Activated effector memory CD4-positive, alpha-beta T cell treated with Interleukin-2 at 50 U/mL for 16 hours (primary cell): ENCODE measurements around the gene MAPK10.
"Not testable (repeated sequence)": the region's sequence is repeated elsewhere in the genome, so short reads cannot be mapped to it uniquely, and the experiment has no call there.

Experiments
- DNase-seq: peaks from one replicate; pipeline ENCODE4 v3.0.0-alpha.2; 2020

The MAPK10 gene

DNA sequence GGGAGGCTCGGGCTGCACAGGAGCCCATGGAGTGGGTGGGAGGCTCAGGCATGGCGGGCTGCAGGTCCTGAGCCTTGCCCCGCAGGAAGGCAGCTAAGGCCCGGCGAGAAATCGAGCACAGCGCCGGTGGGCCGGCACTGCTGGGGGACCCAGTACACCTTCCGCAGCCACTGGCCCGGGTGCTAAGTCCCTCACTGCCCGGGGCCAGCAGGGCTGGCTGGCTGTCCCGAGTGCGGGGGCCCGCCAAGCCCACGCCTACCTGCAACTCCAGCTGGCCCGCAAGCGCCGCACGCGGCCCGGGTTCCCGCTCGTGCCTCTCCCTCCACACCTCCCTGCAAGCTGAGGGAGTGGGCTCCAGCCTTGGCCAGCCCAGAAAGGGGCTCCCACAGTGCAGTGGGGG is 338.2 kb downstream of the MAPK10 start:
- DNase-seq: not testable (repeated sequence)

GRCh38 chr4:86019906-86020305 is 339.9 kb downstream of the MAPK10 start:
- no peak for DNase-seq

- DNase-seq: no peak
Observed at GRCh38 chr4:86019362-86019761, 340.5 kb downstream of the MAPK10 start.

GRCh38 chr4:86015412-86016350 is 344.2 kb downstream of the MAPK10 start:
- no peak for DNase-seq

- DNase-seq: no peak
Observed at GRCh38 chr4:86014599-86014998, 345.3 kb downstream of the MAPK10 start.

DNA sequence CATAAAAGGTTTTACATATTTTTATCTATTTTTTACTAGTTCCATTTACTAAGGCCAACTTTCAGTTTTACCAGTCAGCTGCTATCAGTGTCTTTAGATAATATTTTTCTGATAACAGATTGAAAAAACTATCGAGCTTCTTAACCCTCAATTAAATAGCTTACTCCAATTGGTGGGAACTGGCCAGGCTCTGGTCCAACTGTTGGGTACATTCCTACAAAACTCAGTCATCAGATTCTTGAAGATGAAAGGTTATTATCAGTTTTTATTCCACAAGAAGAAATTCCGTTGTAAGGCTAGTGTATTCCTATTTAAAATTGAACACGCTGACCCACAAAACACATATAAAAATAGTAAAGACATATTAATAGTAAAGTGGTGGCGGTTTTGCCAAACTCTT is 346.2 kb downstream of the MAPK10 start:
- no peak for DNase-seq

DNA sequence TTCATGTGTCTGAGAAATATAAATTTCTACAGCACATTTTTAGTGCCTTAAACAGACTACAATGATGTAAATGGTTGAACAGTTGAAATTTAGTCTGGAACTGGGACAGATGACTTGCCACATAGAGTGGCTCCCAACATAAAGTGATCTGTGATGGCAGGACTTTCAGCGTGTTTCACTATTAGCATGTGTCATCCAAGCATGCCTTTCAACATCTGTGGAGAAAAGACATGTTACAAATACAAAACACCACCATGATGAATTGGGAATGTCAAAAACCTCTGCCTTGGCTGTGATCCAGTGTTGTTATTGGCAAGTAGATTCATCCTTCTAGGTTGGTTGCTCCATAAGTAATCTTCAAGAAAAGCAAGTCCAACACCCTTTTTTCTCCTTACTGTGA is 348.7 kb downstream of the MAPK10 start:
- DNase-seq: no peak

GRCh38 chr4:86007042-86007441 is 352.8 kb downstream of the MAPK10 start:
- DNase-seq: no peak

- no peak for DNase-seq
Observed at GRCh38 chr4:86006057-86006456, 353.8 kb downstream of the MAPK10 start.

GRCh38 chr4:86004030-86004429 is 355.8 kb downstream of the MAPK10 start:
- no peak for DNase-seq

GRCh38 chr4:86001591-86001990 is 358.3 kb downstream of the MAPK10 start:
- no peak for DNase-seq

DNA sequence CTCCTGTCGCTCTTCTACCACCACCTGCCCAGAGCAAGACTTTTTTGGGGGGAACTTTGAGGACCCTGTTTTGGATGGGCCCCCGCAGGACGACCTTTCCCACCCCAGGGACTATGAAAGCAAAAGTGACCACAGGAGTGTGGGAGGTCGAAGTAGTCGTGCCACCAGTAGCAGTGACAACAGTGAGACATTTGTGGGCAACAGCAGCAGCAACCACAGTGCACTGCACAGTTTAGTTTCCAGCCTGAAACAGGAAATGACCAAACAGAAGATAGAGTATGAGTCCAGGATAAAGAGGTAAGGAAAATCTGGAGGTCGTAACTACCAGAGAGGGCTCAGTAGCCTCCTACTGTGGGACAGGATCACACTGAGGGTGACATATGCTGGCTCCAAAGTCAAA is 364.5 kb downstream of the MAPK10 start:
- DNase-seq: no peak

GRCh38 chr4:85994576-85994975 is 365.3 kb downstream of the MAPK10 start:
- no peak for DNase-seq

- no peak for DNase-seq
Observed at GRCh38 chr4:85993641-85994040, 366.2 kb downstream of the MAPK10 start.

- no peak for DNase-seq
Observed at GRCh38 chr4:85986266-85986665, 373.6 kb downstream of the MAPK10 start.

DNA sequence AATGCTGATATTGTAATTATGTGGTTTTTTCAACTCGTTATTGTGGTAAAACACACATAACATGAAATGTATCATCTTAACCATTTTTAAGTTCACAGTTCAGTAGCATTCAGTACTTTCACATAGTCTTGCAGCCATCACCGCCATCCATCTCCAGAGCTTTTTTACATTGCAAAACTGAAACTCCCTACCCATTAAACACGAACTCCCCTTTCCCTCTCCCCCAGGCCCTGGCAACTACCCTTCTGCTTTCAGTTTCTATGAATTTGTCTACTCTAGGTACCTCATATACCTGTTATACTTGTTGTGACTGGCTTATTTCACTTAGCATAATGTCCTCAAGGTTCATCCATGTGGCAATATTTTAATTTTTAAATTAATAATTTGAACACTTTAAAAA is 380.6 kb downstream of the MAPK10 start:
- no peak for DNase-seq

DNA sequence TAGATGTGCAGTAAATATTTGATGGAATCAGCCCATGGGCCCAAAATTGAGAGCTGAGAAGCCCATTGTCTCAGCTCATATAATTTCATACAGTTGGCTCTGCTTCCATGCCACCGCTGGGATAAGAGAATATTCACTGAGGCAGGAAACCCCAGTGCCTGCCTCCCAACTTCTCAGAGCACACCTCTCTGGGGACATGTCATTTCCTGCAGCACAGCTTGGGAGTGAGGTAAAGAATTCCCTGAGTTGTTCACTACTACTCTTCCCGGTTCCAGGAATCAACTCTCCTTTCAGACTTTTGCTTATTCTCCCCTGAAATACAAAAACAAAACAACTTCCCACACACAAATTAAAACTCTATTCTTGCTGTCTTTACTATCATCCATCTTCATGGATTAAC is 389.3 kb downstream of the MAPK10 start:
- DNase-seq: no peak

GRCh38 chr4:85968945-85969819 is 390.7 kb downstream of the MAPK10 start:
- no peak for DNase-seq

GRCh38 chr4:85967872-85968271 is 392.0 kb downstream of the MAPK10 start:
- no peak for DNase-seq

- no peak for DNase-seq
Observed at GRCh38 chr4:85966373-85966772, 393.5 kb downstream of the MAPK10 start.

DNA sequence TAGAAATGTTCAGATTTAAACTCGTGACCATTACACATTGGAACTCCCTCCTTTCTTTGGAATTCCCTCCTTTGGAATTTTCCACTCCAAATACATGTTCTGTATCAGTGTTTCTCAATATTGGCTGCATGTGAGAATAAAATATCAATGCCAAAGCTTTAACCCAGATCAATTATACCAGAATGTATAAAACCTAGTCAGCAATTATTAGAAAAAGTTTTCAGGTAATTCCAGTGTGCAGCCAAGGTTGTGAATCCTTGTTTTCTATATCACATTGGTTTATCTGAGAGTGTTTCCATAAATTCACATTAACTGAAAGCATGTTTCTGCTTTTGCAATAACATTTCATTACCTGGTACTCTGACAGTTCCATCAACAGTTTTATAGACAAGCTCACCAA is 394.3 kb downstream of the MAPK10 start:
- DNase-seq: no peak

- not testable (repeated sequence) for DNase-seq
Observed at GRCh38 chr4:85965017-85965416, 394.8 kb downstream of the MAPK10 start.

GRCh38 chr4:85964298-85964697 is 395.6 kb downstream of the MAPK10 start:
- no peak for DNase-seq

GRCh38 chr4:85963231-85963630 is 396.6 kb downstream of the MAPK10 start:
- no peak for DNase-seq
